Mucosa of rectum (tissue), 2 donors: Measurements from ENCODE around the gene CSK.
A peak's percentile ranks its signal among the peaks of the same experiment; 100 is the strongest.

Source experiments
- H3K27ac ChIP-seq, 2 donors: one replicate each; pipeline ENCODE4 v1.7.0; 2013; ENCODE audit warnings: inconsistent platforms in 2 of 2, low read depth in 2 of 2, low read length in 2 of 2
- H3K27me3 ChIP-seq, 2 donors: one replicate each; pipeline ENCODE4 v1.7.0; 2013; ENCODE audit warnings: low read length in 2 of 2; ENCODE audit not compliant: control insufficient read depth in 2 of 2, insufficient read depth in 2 of 2
- H3K36me3 ChIP-seq, 2 donors: one replicate each; pipeline ENCODE4 v1.7.0; 2013; ENCODE audit warnings: low read length in 2 of 2; ENCODE audit not compliant: control insufficient read depth in 2 of 2, insufficient read depth in 2 of 2
- H3K4me1 ChIP-seq, 2 donors: one replicate each; pipeline ENCODE4 v1.7.0; 2013; ENCODE audit warnings: low read length in 2 of 2, mild to moderate bottlenecking in 1 of 2; ENCODE audit not compliant: control insufficient read depth in 2 of 2, insufficient read depth in 2 of 2
- H3K4me3 ChIP-seq, 2 donors: one replicate each; pipeline ENCODE4 v1.7.0; 2013; ENCODE audit warnings: low read length in 2 of 2
- H3K9ac ChIP-seq, 2 donors: one replicate each; pipeline ENCODE4 v1.7.0; 2013; ENCODE audit warnings: low read length in 2 of 2, low read depth in 1 of 2, mild to moderate bottlenecking in 1 of 2
- H3K9me3 ChIP-seq, 2 donors: one replicate each; pipeline ENCODE4 v1.7.0; 2013; ENCODE audit warnings: low read length in 2 of 2; ENCODE audit not compliant: control insufficient read depth in 2 of 2
- donor health status: healthy.
- donor health status: Normal muscosa, but diverticular disease.

Gene CSK

DNA sequence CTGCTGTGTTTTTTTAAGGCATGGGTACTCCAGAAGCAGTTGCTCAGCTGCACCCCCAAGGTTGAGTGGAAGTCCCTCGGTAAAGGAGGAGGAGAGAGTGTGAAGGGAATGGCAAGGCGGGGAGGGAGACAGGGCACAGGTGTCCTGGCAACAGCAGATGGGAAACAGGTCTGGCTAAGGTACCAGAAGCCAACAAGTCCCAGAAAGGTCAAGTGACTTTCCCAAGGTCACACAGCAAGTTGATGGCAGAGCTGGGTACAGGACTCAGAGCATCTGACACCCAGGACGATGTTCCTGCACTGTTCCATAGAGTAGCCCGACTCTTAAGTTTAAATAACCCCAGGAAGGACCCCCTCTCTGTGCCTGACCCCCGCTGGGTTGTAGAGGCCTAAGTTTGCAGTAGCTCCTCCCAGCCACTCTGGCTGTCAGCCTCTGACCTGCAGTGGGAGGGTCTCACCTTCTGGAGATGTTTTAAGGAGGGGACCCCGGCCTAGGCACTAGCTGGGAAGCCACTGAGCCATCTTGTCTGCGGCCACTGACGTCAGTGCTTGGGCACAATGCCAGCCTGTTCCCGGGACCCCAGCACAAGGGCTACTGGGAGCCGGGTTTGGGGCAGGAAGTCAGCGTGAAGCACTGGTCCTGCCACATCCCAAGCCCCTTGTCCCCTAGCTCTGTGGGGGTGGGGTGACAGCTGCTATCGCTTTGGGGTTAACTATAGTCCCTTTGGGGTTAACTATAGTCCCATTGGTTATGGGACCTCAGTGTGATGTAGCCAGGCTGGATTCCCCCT, 10.5 kb downstream of the CSK start:
- H3K4me1 ChIP-seq: peaks cover 50 to 64% of the 10 kb centered on the region in 2 donors
- H3K4me3 ChIP-seq: peak overlapping the region in 1 of 2 donors; percentile 20
- H3K36me3 ChIP-seq: peaks cover 0 to 8% of the 10 kb centered on the region in 2 donors
- H3K27me3 ChIP-seq: no peaks in the 10 kb centered on the region
- H3K27ac ChIP-seq: peak overlapping the region in 1 of 2 donors; percentile 43
- peak overlapping the region in 1 of 2 donors; percentile 19 for H3K9ac ChIP-seq
- H3K9me3 ChIP-seq: no peaks in the 10 kb centered on the region

DNA sequence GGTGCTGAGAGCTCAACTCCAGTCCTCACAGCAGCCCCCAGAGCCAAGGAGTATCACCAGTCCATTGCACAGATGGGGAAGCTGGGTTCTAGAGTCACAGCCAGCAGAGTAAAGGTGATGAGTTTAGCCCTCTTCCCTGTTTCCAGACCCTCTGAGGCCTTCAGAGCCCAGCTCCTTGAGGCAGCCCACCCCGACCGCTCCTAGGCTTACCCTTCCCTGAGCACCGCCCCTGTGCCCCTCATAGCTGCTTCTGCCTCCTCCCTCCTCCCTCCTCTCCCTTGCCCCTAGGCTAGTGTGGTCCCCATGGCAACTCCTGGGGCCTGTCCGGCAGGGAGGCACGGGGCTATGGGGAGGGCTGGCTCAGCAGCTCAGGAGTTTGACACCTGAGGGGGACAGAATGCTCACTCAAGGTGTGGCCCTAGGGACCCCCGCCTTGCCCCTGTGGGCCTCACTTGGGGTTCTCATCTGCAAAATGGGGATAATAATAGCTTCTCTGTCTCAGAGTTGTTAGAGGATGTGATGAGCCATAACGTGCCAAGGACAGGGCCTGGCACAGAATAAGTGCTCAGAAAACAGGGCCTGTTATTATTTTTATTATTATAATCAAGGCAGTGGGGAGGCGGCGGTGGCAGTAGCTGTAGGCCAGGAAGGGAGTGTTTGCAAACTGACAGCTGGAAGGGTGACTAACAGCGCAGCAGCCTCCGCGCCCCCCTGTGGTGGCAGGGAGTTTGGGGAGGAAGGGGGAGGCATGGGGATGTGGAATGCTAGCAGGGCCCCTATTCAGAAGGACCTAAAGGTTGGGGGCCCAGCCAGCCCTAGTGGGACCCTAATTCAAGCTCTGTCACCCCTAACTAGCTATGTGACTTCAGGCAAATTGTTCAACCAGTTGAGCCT, 11.5 kb downstream of the CSK start:
- Histone ChIP-seq H3K27me3 (no peaks in the 10 kb centered on the region), H3K27ac (peak overlapping the region in 1 of 2 donors; percentile 9), H3K4me3 (no peak overlapping the region), H3K4me1 (peaks cover 46 to 63% of the 10 kb centered on the region in 2 donors), H3K36me3 (peaks cover 5 to 13% of the 10 kb centered on the region in 2 donors), H3K9ac (no peak overlapping the region), H3K9me3 (no peaks in the 10 kb centered on the region)

DNA sequence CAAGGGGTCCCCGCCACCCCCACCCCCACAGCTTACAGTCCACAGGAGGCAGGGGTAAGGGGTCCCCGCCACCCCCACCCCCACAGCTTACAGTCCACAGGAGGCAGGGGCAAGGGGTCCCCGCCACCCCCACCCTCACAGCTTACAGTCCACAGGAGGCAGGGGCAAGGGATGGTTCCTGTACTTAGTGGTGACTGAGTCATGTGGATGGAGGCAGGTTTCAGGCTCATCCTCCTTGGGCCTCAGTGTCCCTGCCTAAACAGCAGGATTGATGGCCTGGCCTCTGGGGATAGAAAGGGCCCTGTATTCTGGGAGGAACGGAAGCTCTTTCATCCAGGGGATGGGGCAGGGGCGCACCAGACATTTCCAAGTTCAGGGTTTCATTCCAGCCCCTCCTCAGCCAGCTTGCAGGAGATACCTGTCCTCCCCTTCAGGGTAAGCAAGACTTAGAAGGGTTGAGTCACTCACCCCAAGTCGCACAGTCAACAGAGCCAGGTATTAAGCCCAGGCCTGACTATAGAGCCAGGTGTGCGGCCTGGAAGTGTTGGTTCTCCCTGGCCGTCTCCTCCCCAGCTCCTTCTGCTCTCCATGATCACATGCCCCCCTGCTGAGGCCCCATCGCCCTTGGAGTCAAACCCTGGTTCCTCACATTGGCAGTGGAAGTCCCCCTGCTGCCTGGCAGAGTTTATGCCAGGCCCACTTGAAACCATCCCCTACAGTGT, 12.5 kb downstream of the CSK start:
- Histone ChIP-seq H3K9ac (no peak overlapping the region), H3K27me3 (no peaks in the 10 kb centered on the region), H3K4me3 (no peak overlapping the region), H3K27ac (no peak overlapping the region), H3K4me1 (peaks cover 46 to 61% of the 10 kb centered on the region in 2 donors), H3K9me3 (no peaks in the 10 kb centered on the region), H3K36me3 (peaks cover 15 to 19% of the 10 kb centered on the region in 2 donors)

DNA sequence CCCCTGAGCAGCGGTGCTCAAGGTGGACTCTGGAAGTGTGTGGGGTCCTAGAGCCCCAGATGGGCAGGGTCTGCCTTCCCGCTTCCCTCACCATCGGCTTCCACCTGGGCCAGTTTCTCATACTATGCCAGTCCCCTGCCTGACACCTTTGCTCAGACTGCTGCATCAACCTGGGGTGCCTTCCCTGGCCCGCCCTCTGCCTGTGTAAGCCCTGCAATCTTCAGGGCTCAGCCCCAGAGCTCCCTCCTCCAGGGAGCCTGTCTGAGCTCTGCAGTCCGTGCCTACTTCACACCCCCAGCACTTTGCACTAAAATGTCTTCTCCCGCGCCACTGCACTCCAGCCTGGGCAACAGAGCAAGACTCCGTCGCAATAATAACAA, 13.1 kb downstream of the CSK start:
- H3K27me3 ChIP-seq: no peaks in the 10 kb centered on the region
- no peak overlapping the region for H3K27ac ChIP-seq
- no peak overlapping the region for H3K4me3 ChIP-seq
- peaks cover 46 to 61% of the 10 kb centered on the region in 2 donors for H3K4me1 ChIP-seq
- peaks cover 19 to 24% of the 10 kb centered on the region in 2 donors for H3K36me3 ChIP-seq
- H3K9ac ChIP-seq: no peak overlapping the region
- no peaks in the 10 kb centered on the region for H3K9me3 ChIP-seq

DNA sequence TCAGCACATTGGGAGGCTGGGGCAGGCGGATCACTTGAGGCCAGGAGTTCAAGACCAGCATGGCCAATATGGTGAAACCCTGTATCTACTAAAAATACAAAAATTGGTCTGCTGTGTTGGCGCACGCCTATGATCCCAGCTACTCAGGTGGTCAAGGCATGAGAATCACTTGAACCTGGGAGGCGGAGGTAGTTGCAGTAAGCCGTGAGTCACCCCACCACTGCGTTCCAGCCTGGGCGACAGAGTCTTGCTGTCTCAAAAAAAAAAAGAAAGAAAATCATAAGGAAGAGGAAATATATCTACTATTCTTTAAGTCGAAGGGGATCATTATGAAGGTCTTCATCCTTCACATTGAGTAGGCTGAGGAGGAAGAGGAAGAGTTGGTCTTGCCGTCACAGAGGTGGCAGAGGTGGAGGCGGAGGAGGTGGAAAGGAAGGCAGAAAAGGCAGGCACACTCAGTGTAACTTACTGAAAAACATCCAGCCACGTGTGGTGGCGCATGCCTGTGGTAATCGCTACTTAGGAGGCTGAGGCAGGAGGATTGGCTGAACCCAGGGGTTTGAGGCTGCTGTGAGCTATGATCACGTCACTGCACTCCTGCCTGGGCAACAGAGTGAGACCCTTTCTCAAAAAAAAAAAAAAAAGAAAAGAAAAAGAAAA, 14.2 kb downstream of the CSK start:
- Histone ChIP-seq H3K27ac (no peak overlapping the region), H3K27me3 (no peaks in the 10 kb centered on the region), H3K9me3 (no peaks in the 10 kb centered on the region), H3K36me3 (peaks cover 26 to 31% of the 10 kb centered on the region in 2 donors), H3K4me1 (peaks cover 46 to 59% of the 10 kb centered on the region in 2 donors), H3K9ac (no peak overlapping the region), H3K4me3 (no peak overlapping the region)

DNA sequence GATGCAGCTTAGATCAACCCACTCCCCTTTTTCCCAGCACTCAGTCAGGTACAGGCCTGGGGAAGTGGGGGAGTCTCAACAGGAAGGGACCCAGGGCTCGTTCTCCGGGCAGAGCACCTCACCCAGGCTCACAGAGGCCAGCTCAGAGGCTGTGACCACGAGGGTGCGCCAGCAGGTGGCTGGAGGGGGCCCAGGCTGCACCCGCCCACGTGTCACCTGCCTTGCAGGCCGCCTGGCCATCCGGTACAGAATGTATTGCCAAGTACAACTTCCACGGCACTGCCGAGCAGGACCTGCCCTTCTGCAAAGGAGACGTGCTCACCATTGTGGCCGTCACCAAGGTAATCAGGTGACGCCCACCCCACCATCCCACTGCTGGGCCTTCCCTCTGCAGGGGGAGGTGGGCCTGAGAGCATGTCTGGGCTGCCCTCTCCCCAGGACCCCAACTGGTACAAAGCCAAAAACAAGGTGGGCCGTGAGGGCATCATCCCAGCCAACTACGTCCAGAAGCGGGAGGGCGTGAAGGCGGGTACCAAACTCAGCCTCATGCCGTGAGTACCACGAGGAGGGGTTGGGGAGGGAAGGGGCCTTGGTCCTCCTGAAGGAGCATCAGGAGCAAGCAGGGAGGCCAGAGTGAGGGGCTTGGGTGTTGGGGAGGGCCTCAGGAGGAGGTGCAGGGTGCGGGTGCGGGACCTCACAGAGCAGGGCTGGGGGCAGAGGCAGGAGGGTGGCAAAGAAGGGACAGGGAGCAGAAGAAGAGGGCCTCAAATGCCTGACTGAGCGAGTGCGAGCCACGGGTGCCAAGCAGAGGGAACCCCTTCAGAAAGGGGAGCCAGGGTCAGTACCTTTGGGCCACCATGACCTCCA, 16.7 kb downstream of the CSK start:
- Histone ChIP-seq H3K9me3 (no peaks in the 10 kb centered on the region), H3K9ac (peak overlapping the region; percentile 3 to 30), H3K36me3 (peaks cover 47 to 48% of the 10 kb centered on the region in 2 donors), H3K4me1 (peaks cover 32 to 37% of the 10 kb centered on the region in 2 donors), H3K27me3 (no peaks in the 10 kb centered on the region), H3K27ac (peak overlapping the region; percentile 21 to 86), H3K4me3 (no peak overlapping the region)

DNA sequence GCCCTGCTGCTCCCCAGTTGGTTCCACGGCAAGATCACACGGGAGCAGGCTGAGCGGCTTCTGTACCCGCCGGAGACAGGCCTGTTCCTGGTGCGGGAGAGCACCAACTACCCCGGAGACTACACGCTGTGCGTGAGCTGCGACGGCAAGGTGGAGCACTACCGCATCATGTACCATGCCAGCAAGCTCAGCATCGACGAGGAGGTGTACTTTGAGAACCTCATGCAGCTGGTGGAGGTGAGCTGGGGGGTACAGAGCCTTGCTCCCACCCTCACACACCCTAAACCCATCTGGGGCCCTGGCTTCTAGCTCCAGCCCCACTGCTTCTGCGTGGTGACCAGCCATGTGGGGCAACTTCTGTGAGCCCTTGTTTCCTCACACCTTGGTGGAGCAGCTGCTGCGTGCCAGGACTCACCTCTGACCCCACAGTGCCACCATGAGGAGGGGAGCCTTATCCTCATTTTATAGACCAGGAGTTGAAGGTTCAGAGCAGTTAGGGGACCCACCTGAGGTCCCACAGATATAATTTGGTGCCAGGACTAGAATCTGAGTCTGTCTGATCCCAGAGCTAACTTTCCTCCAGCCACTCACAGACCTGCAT, 17.5 kb downstream of the CSK start:
- Histone ChIP-seq H3K4me3 (no peak overlapping the region), H3K9me3 (no peaks in the 10 kb centered on the region), H3K27me3 (no peaks in the 10 kb centered on the region), H3K9ac (no peak overlapping the region), H3K4me1 (peaks cover 32 to 36% of the 10 kb centered on the region in 2 donors), H3K36me3 (peaks cover 54 to 55% of the 10 kb centered on the region in 2 donors), H3K27ac (peak overlapping the region; percentile 62 to 86)

DNA sequence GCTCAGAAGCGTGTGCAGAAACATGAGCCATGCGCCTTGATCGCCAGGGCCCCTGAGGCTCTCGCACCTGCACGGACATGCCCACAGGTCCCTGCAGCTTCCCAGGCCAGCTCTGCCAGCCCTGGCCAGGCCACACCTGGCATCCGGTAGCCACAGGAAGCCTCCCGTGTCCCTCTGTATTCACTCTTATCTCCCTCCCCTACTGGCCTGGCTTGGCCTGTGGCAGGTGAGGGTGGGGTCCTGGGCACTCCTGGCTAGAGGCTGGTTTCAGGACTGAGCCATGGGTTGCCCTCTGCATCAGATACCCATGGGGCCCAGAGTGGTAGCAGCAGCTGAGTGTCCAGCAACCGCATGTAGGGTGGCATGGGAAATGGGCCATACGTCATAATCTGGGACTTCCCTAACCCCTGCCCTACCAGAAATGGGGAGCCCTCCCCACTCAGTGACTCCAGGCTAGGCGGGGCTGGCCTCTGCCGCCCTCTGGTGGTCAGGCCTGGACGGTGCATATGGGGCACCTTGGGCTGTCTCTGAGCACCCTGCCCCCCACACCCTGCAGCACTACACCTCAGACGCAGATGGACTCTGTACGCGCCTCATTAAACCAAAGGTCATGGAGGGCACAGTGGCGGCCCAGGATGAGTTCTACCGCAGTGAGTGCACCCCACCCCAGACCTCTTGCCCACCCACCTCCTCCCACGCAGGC, 18.1 kb downstream of the CSK start:
- H3K27ac ChIP-seq: peak overlapping the region; percentile 62 to 86
- no peaks in the 10 kb centered on the region for H3K27me3 ChIP-seq
- H3K36me3 ChIP-seq: peaks cover 55% of the 10 kb centered on the region in 2 donors
- H3K9ac ChIP-seq: peak overlapping the region; percentile 10 to 60
- no peak overlapping the region for H3K4me3 ChIP-seq
- peaks cover 31 to 32% of the 10 kb centered on the region in 2 donors for H3K4me1 ChIP-seq
- H3K9me3 ChIP-seq: no peaks in the 10 kb centered on the region
